GM19025 (cell line): ENCODE measurements around the gene RELL1.

Source experiments
- ATAC-seq: cut with Tn5 transposase; IDR thresholded peaks from one replicate; pipeline ENCODE4 v1.9.1; 2021; ENCODE audit warnings: mild to moderate bottlenecking, low read depth, moderate library complexity; ENCODE audit not compliant: unreplicated experiment

RELL1 gene

GRCh38 chr4:37604461-37604860, 81.7 kb downstream of the RELL1 start:
- ATAC-seq, result no peak

GRCh38 chr4:37603711-37604110, 82.5 kb downstream of the RELL1 start:
- no peak for ATAC-seq

GRCh38 chr4:37603070-37603468, 83.1 kb downstream of the RELL1 start:
- peak; percentile 68 for ATAC-seq

DNA sequence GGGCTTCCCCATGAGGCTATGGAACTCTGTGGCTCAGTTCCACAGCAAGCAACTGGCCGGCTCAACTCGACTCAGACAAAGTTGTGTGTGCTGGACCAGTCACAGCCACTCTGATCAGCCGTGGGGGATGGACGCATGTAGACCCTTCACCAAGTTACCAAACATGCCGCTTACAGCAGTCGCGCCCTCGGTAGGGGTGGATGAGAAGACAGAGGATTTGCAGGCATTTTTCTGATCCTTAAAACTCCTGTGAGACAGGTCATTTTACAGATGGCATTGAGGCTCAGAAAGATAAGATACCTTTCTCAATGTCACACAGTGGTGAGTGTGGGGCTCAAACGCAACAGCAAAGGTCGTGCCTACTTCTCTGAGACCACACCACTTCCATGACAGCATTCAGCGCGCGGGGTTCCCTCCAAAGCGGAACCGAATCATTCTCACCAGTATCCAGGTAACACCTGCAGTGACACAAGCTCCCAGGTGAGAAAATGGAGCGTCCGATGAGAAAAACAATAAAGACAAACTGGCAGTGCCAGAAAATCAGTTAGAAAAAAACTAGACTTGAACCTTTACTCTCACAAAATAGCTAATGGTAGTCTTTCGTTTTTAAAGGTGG, 83.6 kb downstream of the RELL1 start:
- ATAC-seq, result no peak

DNA sequence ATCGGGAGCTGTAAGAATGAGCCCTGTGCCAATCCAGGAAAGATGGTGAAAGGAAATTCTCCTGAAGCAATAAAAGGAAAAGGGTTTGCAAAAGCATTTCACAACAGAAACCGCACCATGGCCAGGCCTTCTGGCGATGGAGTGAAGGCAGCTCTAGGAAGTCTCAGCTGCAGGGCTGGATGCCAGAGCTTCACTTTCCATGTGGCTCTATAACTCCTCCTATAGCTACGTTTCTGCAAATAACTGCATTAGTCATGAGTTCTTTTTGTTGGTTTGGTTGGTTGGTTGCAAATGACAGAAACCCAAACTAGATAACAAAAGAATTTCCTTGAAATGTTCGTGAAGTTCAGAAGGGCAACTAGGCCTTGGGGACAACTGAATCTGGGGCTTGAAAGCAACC, 84.6 kb downstream of the RELL1 start:
- ATAC-seq, result no peak

- no peak for ATAC-seq
Observed at GRCh38 chr4:37599092-37599790, 86.9 kb downstream of the RELL1 start.

GRCh38 chr4:37597034-37597433, 89.1 kb downstream of the RELL1 start:
- no peak for ATAC-seq

DNA sequence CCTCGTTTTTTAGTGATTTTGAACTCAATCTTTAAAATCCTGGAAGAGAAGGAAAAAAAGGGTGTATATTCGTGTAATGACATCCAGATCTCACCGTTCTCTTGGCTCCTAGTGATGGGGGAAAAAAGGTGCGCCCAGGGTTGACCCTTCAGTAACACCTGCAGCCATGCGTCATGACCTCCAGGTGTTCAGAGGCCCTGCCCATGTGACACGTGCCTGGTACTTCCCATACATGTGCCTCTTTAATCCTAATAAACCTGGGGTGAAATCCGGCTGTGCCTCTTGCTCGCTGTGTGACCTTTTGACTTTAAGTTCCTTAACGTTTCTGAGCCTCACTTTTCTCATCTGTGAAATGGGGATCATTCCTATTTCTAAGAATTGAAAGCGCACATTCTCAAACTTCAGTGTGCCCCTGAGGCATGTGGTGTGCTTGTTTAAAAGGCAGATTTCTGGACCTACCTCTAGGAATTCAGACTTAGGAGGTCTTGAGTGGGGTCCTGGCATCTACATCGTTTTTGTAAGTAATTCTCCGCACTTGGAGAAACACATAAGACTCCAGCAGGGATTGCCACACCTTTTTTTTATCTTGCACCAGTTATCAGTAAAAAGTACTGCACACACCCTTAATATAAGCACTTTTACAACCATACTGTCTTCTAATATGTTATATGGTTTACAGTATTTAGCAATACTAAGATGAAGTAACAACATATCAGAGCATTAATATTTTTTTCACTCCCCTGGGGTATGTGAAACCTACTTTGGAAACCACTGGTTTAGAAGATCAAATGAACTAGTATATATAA, 90.1 kb downstream of the RELL1 start:
- no peak for ATAC-seq

- ATAC-seq, result no peak
Observed at GRCh38 chr4:37594099-37594498, 92.1 kb downstream of the RELL1 start.

DNA sequence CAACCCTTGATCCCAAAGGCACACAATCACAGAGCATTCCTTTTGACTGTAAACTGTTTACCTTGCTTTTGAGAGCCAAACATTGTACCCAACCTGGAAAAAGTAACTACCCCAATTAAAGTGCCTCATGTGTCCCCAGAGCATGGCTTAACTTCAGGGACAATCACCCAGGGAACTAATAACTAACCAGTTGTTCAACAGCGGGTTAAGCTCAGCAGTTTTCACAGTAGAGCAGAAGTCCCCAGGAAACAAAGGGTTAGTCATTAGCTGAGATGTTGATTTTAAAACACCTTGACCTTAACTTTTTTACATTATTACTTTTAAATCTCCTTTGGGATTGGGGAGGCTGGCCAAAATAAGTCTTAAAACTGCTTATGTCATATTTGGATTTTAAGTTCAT, 94.8 kb downstream of the RELL1 start:
- no peak for ATAC-seq

- no peak for ATAC-seq
Observed at GRCh38 chr4:37590016-37590415, 96.2 kb downstream of the RELL1 start.

GRCh38 chr4:37588150-37588549, 98.0 kb downstream of the RELL1 start:
- ATAC-seq, result no peak

- no peak for ATAC-seq
Observed at GRCh38 chr4:37586194-37586593, 100.0 kb downstream of the RELL1 start.

DNA sequence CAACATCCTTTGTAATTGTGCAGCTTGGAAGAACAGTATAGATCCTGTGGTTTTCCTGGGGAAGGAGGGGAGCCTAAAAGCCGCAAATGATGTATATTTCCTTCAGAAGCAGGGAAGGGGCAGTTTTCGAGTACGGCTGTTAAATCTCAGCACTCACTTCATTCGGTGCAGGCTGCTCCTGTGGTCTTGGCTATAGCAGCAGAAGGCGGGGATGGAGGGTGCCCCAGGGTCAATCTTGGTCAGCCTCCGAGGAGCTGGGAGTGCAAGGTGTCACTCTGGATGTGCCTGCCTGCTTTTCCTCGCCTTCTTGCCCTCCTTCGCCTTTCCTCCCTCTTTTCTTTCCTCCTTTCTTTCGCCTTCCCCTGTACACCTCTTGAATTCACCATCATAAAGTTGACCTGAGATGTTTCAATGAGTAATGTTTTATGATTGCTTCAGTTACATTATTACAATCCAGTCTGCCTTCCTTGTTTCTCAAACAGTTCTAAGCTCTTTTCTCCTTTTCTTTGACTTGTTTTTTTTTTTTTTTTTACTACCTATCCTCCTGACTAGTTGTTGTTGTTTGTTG, 101.6 kb downstream of the RELL1 start:
- ATAC-seq, result no peak

DNA sequence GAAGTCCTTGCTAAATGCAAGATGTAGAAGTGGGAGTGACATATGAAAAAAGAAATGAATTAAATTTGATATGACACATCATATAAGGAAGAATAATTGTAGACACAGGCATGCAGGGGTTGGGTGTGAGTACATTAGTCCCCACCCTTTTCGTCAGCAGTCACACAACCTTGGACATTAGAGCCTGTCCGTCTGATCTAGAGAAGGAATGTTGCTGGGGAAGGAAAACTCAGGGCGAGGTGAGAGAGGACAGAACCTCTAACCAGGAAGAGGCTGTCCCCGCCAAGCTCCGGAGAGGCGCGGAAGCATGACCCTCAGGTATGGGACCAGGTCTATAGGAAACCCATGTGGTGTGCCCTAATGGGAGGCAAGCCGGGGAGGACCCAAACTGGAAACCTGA, 102.1 kb downstream of the RELL1 start:
- no peak for ATAC-seq

DNA sequence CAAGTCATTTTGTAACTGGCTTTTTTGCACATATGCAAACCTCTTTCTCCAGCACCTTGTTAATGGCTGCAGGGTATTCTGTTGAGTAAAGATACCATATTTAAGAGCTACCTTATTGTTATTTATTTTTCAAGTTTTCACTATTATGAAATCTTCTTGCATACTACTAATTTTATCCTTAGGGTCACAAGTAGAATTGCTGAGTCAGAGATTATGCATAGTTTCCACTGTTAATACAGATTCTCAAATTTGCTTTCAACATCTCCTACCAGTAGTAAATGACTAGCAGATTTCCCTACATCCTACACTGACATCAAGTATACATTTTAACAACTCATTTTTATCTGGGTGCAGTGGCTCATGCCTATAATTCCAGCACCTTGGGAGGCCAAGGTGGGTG, 112.6 kb downstream of the RELL1 start:
- no peak for ATAC-seq

- ATAC-seq, result no peak
Observed at GRCh38 chr4:37568489-37568888, 117.7 kb downstream of the RELL1 start.

DNA sequence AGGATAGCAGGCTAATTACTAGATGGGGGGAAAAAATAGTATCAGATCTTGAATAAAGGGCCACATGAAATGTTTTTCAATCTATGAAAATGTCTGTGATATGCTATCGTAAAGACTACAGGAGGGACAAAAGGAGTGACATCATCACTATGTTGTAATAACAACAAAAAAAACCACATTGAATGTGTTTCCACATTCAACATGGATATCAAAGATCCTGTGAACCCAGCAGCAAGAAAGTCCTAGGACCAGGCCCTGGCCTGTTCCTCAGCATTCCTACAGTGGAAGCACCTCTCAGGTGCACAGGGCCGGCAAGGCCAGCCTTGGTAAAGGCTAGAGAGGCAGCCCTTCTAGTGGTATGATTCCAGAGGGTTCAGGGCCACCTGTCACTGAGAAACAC, 118.3 kb downstream of the RELL1 start:
- no peak for ATAC-seq

DNA sequence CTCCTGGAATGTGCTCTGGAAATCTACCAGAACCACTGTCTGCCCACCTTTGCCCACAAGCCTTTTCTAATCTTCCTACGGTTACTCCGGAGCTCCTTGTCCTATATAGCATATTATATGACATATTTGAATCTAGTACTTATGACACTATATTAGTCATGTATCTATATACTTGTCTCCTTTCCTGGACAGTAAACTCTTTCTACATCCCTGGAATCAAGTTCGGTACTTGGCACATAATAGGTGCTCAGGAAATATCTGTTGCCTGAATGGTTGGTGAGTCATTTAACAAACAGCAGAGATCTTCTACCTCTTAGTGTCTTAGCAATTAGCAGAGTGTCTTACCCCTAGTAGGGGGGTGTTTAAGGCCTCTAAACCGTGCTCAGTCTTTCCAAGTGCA, 123.6 kb downstream of the RELL1 start:
- ATAC-seq, result no peak

GRCh38 chr4:37561803-37562207, 124.4 kb downstream of the RELL1 start:
- ATAC-seq, result peak; percentile 91

DNA sequence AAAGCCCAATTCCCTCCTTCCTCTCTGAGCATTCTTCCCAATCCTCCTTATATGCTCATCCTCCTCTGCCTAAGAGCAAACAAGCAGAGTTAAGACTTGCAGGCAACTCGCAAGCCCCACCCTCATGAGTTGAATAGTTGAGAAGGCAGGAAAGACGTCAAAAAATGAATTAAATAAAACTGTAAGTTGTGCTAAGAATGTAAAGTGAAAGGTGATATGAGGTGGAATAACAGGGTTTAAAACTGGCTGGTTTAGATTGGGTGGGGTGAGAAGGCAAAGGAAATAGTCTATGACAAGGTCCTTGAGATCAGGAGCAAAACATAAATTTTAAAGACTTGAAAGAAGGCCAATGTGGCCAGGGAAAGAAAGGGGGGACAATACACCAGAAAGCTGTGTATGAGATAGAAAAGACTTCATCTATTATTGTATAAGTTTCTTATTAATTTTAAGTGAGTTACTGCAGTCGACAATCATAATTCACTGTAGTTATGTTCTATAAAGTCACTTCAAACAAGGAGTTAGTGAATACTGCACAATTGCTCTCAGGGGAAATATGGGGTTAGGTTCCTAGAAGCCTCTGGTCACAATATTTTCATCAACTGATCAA, 124.9 kb downstream of the RELL1 start:
- no peak for ATAC-seq
